Chondrocyte (in vitro differentiated cells): ENCODE results near the gene MOCS2. TPM values are rescaled to one million over a fixed set of nuclear protein-coding genes. Genes with fewer than 3 reads are reported as not detected.
A peak's percentile ranks its signal among the peaks of the same experiment; 100 is the strongest.

Experiments used
- DNase-seq: peaks from one replicate; pipeline ENCODE4 v3.0.0; 2021; ENCODE audit warnings: mixed read lengths, low spot score
- H3K27ac Mint-ChIP-seq: one replicate; pipeline ENCODE4 v1.8.0; 2021; ENCODE audit warnings: mild to moderate bottlenecking, moderate library complexity, mixed read lengths; ENCODE audit not compliant: unreplicated experiment
- H3K27me3 Mint-ChIP-seq: 2 replicates; pipeline ENCODE4 v1.8.0; 2021; ENCODE audit warnings: low read depth, mixed read lengths
- H3K36me3 Mint-ChIP-seq: 2 replicates; pipeline ENCODE4 v1.8.0; 2021; ENCODE audit warnings: low read depth, mixed read lengths
- H3K4me1 Mint-ChIP-seq: 2 replicates; pipeline ENCODE4 v1.8.0; 2021; ENCODE audit warnings: low read depth, mild to moderate bottlenecking, mixed read lengths
- H3K4me3 Mint-ChIP-seq: one replicate; pipeline ENCODE4 v1.8.0; 2021; ENCODE audit warnings: mild to moderate bottlenecking, moderate library complexity, mixed read lengths; ENCODE audit not compliant: unreplicated experiment
- H3K9me3 Mint-ChIP-seq: 2 replicates; pipeline ENCODE4 v1.8.0; 2021; ENCODE audit warnings: low read depth, mixed read lengths
- CTCF ChIP-seq: fragments of 200-600 bp; sonication (generic); IDR thresholded peaks from 2 replicates; pipeline ENCODE4 v1.5.0; 2021; ENCODE audit warnings: antibody characterized with exemption, mild to moderate bottlenecking, moderate library complexity
- long read RNA-seq: library from polyadenylated mRNA; stranded (forward); transcript quantifications from one replicate; pipeline ENCODE4 v2.0.0, GENCODE V29; 2021
- total RNA-seq: library from RNA; stranded (reverse); gene quantifications from 3 replicates; pipeline ENCODE4 v1.2.1, GENCODE V29; 2021

Gene MOCS2
- total RNA-seq, result 33.1 to 41.6 TPM (median 34.1 TPM) in 3 replicates
- long read RNA-seq, transcript MOCS2-203 (7 exons, 1,337 nt), result major isoform, 42 of 54 reads
- long read RNA-seq, partial matches to known transcripts, result 4 of 54 reads
- long read RNA-seq, other reads (novel, unspliced or antisense), result 5 of 54 reads

- DNase-seq, result peak; percentile 95
- Mint-ChIP-seq H3K4me3 (peak within 1 kb of the TSS; percentile 84), H3K9me3 (no peaks in the 10 kb centered on the region), H3K27ac (peak within 1 kb of the TSS; percentile 86), H3K4me1 (peaks cover 36% of the 10 kb centered on the region), H3K36me3 (peaks cover 9% of the 10 kb centered on the region), H3K27me3 (no peaks in the 10 kb centered on the region)
- TF ChIP-seq CTCF, result no peak
Observed at GRCh38 chr5:53109443-53110127, at the start of gene MOCS2. TSS of gene MOCS2 (minus strand) at chr5:53109757. CDS start at chr5:53107174, 2,583 bp downstream.

GRCh38 chr5:53151713-53152458 is 42.3 kb upstream of the MOCS2 start:
- no peaks in the 10 kb centered on the region for H3K9me3 Mint-ChIP-seq
- H3K36me3 Mint-ChIP-seq, result no peaks in the 10 kb centered on the region
- H3K4me1 Mint-ChIP-seq, result peaks cover 26% of the 10 kb centered on the region
- H3K4me3 Mint-ChIP-seq, result no peak overlapping the region
- no peak for TF ChIP-seq CTCF
- H3K27me3 Mint-ChIP-seq, result no peaks in the 10 kb centered on the region
- no peak for DNase-seq
- H3K27ac Mint-ChIP-seq, result peak overlapping the region; percentile 80

GRCh38 chr5:53133020-53133419 is 23.5 kb upstream of the MOCS2 start:
- Mint-ChIP-seq H3K9me3 (no peaks in the 10 kb centered on the region), H3K4me3 (no peak overlapping the region), H3K27me3 (no peaks in the 10 kb centered on the region), H3K36me3 (no peaks in the 10 kb centered on the region), H3K27ac (no peak overlapping the region), H3K4me1 (peaks cover 16% of the 10 kb centered on the region)
- TF ChIP-seq CTCF, result no peak
- no peak for DNase-seq

GRCh38 chr5:53130266-53130665 is 20.7 kb upstream of the MOCS2 start:
- Mint-ChIP-seq H3K27ac (no peak overlapping the region), H3K4me3 (no peak overlapping the region), H3K9me3 (no peaks in the 10 kb centered on the region), H3K36me3 (no peaks in the 10 kb centered on the region), H3K4me1 (peaks cover 19% of the 10 kb centered on the region), H3K27me3 (no peaks in the 10 kb centered on the region)
- no peak for DNase-seq
- TF ChIP-seq CTCF, result no peak

GRCh38 chr5:53128481-53128880 is 18.9 kb upstream of the MOCS2 start:
- H3K27ac Mint-ChIP-seq, result no peak overlapping the region
- H3K9me3 Mint-ChIP-seq, result no peaks in the 10 kb centered on the region
- peaks cover 15% of the 10 kb centered on the region for H3K4me1 Mint-ChIP-seq
- no peaks in the 10 kb centered on the region for H3K36me3 Mint-ChIP-seq
- no peaks in the 10 kb centered on the region for H3K27me3 Mint-ChIP-seq
- DNase-seq, result no peak
- TF ChIP-seq CTCF, result no peak
- no peak overlapping the region for H3K4me3 Mint-ChIP-seq
